Stimulated activated naive CD8-positive, alpha-beta T cell treated with anti-CD3 and anti-CD28 coated beads, Interleukin-15, amount 100 ng/mL, for 72 hours (primary cell): ENCODE data around the gene ZDHHC19.
"Not testable (repeated sequence)": the region's sequence is repeated elsewhere in the genome, so short reads cannot be mapped to it uniquely, and the experiment has no call there.

Source experiments
- ATAC-seq: fragments of 150-1000 bp; cut with Tn5 transposase; 2 replicates; pipeline ENCODE4 v1.10.0; 2021; ENCODE audit warnings: mild to moderate bottlenecking, moderate library complexity
- DNase-seq, 2 donors: peaks; one replicate each; pipeline ENCODE4 v3.0.0; 2021 to 2022
- H3K27ac Mint-ChIP-seq, 2 donors: one replicate each; pipeline ENCODE4 v1.8.0; 2022; ENCODE audit warnings: mild to moderate bottlenecking in 2 of 2, mixed read lengths in 2 of 2, moderate library complexity in 2 of 2
- H3K27me3 Mint-ChIP-seq: one replicate; pipeline ENCODE4 v1.8.0; 2022; ENCODE audit warnings: mixed read lengths
- H3K4me1 Mint-ChIP-seq: one replicate; pipeline ENCODE4 v1.8.0; 2022; ENCODE audit warnings: mild to moderate bottlenecking, mixed read lengths
- H3K4me3 Mint-ChIP-seq, 2 donors: one replicate each; pipeline ENCODE4 v1.8.0; 2022; ENCODE audit warnings: mild to moderate bottlenecking in 2 of 2, mixed read lengths in 2 of 2, moderate library complexity in 1 of 2
- H3K9me3 Mint-ChIP-seq, 2 donors: one replicate each; pipeline ENCODE4 v1.8.0; 2022; ENCODE audit warnings: mixed read lengths in 2 of 2

The ZDHHC19 gene

DNA sequence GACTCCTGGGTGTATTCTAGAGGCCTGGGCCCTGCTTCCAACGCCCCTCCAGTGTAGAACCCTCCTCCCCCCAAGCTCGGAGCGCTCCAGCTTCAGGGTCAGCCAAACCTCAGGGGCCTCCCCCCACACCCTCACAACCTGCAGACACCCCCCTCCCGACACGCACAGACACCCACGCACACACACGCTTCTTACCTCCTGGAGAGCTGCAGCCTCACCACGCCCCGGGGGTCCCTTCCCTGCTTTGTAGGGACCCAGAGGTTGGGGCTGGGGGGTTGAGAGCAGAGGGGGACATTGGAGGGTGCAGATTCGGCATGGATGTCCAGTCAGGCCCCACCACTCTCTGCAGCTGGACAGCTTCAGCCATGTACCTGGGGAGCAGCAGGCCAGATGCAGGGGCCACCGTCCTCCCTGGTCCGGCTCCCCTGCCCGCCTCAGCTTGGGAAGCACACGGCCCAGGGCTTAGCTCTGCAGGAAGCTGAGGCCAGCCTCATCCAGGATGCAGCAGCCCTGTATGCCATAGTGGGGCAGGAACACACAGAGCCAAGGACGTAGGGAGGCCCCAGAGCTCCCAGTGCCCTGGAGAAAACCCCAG is 13.0 kb downstream of the ZDHHC19 start:
- DNase-seq = no peak
- H3K4me3 Mint-ChIP-seq = no peak overlapping the region
- H3K27me3 Mint-ChIP-seq = no peaks in the 10 kb centered on the region

DNA sequence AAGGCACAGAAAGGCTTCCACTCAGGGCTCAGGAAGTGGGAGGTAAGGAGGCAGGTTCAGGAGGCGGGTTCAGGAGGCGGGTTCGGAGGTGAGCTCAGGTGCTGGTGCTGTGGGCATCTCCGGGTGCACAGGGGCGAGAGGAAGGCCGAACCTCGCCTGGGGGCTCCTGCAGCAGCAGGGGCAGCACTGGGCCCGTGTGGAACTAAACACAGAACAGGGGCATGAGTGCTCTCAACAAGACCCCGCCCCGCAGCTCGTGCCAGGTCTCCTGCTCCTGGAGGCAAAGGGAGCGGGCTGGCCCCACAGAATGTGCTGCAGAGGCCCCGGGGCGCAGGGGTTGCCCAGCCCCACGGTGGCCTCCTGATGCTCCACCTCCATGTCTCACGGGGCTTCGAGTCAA is 13.7 kb downstream of the ZDHHC19 start:
- Mint-ChIP-seq H3K4me1 (peaks cover 46% of the 10 kb centered on the region), H3K9me3 (no peaks in the 10 kb centered on the region), H3K4me3 (no peak overlapping the region), H3K27me3 (no peaks in the 10 kb centered on the region), H3K27ac (no peak overlapping the region)
- DNase-seq = no peak
- no peak for ATAC-seq

More for the DNA sequence above, 13.0 kb downstream of the ZDHHC19 start:
- ATAC-seq = no peak
- peak overlapping the region in 1 of 2 donors; percentile 9 for H3K27ac Mint-ChIP-seq
- H3K4me1 Mint-ChIP-seq = peaks cover 42% of the 10 kb centered on the region
- H3K9me3 Mint-ChIP-seq = no peaks in the 10 kb centered on the region

DNA sequence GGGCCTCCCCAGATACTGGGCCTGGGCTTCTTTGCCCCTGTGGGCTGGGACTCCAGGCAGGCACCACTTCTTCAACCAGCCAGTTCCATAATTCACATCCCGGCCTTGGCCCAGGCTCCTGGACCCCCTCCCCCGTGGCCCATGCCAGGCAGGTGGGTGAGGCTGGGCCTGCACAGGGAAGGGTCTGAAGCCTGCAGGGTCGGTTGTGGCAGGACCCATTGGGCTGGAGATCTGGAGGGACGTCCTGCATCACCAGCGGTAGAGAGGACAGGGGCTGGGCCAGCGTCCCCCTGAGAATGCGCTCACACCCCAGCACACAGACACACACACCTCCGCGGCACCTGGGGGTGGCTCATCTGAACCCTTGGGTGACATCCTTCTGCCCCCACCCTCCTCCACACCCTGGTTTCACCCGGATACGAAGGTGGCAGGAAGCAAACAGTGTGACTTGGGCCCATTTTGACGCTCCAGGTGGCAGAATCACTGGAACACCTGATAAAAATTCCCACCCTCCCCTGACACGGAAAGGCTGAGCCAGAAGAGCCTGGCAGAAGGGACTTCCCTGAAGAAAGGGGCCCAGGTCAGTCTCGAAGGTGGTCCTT is 15.4 kb downstream of the ZDHHC19 start:
- DNase-seq = no peak
- H3K9me3 Mint-ChIP-seq = no peaks in the 10 kb centered on the region

DNA sequence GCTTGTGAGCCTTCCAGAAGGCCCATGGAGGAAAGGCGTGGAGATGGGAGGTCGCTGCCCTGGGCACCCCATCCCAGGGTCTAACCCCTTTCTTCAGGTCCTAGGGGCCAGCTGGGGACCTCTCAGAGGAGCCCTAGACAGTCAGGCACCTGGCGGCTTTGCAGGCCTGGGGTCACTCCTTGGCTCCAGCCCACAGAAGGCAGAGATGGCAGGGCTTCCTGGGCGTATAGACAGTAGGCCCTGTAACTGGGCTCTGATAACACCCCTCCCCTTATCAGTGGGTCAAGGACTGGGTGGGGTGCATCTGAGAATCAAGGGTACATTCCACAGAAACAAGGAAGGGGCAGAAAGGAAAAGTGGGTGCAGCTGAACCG is 16.7 kb downstream of the ZDHHC19 start:
- ATAC-seq (no peak), DNase-seq (no peak)
- H3K9me3 Mint-ChIP-seq = no peaks in the 10 kb centered on the region
- no peak overlapping the region for H3K4me3 Mint-ChIP-seq
- peak overlapping the region; percentile 83 to 92 for H3K27ac Mint-ChIP-seq
- H3K4me1 Mint-ChIP-seq = peaks cover 63% of the 10 kb centered on the region
- no peaks in the 10 kb centered on the region for H3K27me3 Mint-ChIP-seq

More for the DNA sequence above, 15.4 kb downstream of the ZDHHC19 start:
- ATAC-seq = no peak
- Mint-ChIP-seq H3K4me3 (no peak overlapping the region), H3K27ac (no peak overlapping the region), H3K27me3 (no peaks in the 10 kb centered on the region), H3K4me1 (peaks cover 59% of the 10 kb centered on the region)

DNA sequence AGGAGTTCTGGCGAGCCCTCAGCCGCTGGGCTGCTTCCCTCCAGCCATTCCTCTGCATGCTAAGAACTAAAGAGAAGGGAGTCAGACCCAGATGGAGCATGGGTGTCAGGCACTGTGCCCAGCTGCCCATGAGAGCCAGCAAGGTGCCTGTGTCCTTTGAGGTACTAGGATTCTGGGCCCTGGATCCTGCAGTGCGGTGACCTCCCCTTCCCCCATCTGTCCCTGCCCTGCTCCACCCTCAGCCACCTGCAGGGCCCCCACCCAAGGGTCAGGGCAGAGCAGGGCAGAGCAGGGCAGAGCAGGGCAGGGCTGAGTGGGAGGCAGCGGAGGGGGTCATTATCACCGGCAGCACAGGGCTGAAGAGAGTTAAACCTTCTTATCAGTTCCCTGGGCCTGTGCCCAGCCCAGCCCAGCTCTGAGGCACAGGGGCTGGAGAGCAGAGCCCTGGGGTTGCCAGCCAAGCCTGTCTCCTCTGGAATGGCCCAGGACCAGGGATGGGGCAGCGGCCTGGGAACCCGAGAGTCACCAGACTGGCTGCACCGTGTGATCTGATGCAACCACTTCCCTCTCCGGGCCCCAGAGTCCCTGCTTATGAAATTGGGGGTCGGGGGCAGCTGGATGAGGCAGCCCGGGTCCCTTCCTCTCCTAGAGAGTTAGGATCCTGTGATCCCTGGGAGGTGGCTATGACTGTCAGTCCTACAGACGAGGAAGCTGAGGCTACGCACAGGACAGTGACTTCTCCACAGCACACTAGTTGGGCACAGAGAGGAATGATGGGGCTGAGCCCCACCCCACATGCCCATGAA is 17.3 kb downstream of the ZDHHC19 start:
- H3K27me3 Mint-ChIP-seq = no peaks in the 10 kb centered on the region
- H3K27ac Mint-ChIP-seq = peak overlapping the region; percentile 12 to 97
- H3K4me3 Mint-ChIP-seq = peak overlapping the region in 1 of 2 donors; percentile 83
- H3K9me3 Mint-ChIP-seq = no peaks in the 10 kb centered on the region
- ATAC-seq = no peak
- no peak for DNase-seq
- peaks cover 63% of the 10 kb centered on the region for H3K4me1 Mint-ChIP-seq

DNA sequence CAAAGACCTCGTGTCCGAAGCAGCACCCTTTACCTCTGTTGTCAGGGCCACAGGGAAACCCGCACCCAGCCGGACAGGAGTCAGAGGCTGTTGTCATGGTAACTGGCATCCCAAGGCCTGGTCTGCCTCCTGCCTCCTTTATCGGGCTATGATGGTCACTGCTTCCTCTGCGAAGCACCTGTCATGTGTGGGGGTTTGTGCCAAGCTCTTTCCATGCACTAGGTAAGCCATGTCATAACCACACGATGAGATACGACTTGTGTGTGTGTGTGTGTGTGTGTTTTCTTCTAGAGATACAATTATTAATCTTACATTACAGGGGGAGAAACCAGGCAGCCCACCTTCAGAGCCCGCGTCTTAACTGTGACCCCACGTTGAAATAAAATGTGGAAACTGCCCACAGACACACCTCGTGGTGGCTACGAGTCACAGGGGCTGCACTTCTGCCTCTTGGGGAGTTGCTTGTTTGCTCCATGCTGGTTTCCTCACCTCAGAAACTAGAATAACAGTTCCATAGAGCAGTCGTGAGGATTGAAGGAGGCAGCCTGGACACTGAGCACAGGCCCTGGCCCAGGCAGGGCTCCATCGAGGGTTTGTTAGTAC is 18.0 kb downstream of the ZDHHC19 start:
- H3K4me1 Mint-ChIP-seq = peaks cover 62% of the 10 kb centered on the region
- peak overlapping the region; percentile 81 to 83 for H3K4me3 Mint-ChIP-seq
- no peak for DNase-seq
- peak; percentile 1 for ATAC-seq
- no peaks in the 10 kb centered on the region for H3K9me3 Mint-ChIP-seq
- peak overlapping the region; percentile 56 to 97 for H3K27ac Mint-ChIP-seq
- H3K27me3 Mint-ChIP-seq = no peaks in the 10 kb centered on the region

DNA sequence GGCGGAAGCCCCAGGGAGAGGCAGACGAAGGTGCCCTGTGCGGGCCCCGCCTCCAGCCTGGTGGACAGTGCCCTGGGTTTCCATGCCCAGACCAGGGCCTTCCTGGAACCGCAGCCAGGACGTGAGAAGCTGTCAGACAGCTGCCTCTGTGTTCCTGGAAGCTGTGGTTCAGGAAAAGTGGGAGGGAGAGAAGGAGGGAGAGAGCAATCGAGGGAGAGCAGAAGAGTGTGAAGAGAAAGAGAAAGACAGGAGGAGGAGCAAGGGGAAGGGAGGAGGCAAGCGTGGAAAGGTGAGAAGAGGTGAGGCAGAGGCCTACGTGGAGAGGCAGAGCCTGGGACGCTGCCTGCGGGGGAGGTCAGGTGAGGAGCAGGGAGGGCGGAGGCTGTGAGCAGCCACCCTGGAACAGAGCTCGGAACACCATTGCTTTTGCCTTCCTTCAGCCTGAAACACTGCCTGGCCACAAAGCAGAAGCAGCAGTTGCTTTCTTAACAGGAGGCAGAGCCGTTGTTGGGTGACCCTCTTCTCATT is 18.6 kb downstream of the ZDHHC19 start:
- H3K4me1 Mint-ChIP-seq = peaks cover 57% of the 10 kb centered on the region
- peak overlapping the region; percentile 97 to 99 for H3K27ac Mint-ChIP-seq
- H3K4me3 Mint-ChIP-seq = peak overlapping the region; percentile 81 to 83
- H3K27me3 Mint-ChIP-seq = no peaks in the 10 kb centered on the region
- no peaks in the 10 kb centered on the region for H3K9me3 Mint-ChIP-seq
- DNase-seq = no peak
- ATAC-seq = peak; percentile 22

DNA sequence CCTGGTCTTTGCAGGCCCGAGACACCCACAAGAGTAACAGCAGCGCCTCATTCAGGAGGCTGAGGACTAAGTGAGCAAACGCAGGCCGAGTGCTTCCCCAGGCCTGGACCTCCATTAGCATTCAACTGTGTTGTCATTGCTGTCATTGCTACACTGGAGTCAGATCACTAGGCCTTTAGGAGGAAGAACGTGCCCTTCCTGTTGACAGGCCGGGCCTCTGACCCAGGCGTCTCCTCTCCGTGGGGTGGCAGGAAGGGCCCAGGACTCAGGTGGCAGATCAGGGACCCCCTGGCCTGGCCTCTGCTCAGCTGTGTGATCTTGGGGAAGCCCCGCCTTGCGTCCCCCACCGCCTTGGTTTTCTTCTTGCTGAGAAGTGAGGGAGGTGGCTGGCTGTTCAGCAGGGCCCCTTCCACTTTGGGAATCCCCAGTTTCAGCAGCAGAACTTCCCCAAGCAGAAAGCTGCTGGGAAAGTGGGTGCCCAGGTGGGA is 19.1 kb downstream of the ZDHHC19 start:
- peak; percentile 48 to 86 for DNase-seq
- peak overlapping the region; percentile 81 to 83 for H3K4me3 Mint-ChIP-seq

DNA sequence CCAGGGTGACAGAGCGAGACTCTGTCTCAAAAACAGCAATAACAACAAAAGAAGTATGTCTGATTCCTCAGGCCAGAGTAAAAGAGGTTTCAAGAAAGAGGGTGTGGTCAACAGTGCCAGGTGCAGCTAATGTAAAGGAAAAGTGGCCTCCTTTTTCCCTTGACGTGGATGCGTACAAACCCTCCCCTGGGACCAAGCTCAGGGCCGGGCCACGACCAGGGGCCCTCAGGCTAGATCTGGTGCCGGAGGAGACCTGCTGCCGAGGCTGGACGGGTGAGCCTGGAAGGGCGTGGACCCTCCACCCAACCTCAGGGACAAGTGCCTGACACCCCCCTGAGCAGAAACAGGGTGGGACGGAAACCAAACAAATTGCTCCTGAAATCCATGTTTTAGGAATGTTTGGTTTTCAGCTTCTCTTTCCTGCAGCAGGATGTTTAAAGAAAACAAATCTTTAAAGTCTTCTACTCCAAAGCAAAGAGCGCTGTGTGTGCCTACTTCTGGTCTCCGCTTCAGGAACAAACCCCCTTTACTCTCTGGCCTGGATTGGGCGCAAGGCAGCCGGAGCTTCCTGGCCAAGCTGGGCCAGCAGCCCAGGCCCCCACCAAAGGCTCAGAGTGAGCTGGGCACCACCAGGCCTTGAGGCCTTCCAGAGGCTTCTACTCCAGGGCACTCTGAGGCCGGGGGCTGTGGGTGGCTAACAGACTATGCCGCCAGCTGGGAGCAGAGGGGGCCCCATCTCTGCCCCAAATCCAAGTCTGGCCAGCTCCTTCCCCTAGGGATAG is 21.4 kb downstream of the ZDHHC19 start:
- Mint-ChIP-seq H3K4me1 (peaks cover 51% of the 10 kb centered on the region), H3K27ac (no peak overlapping the region), H3K9me3 (no peaks in the 10 kb centered on the region), H3K27me3 (no peaks in the 10 kb centered on the region), H3K4me3 (no peak overlapping the region)
- ATAC-seq = no peak
- no peak for DNase-seq

More for the DNA sequence above, 19.1 kb downstream of the ZDHHC19 start:
- Mint-ChIP-seq H3K27ac (peak overlapping the region; percentile 97 to 99), H3K27me3 (no peaks in the 10 kb centered on the region), H3K9me3 (no peaks in the 10 kb centered on the region), H3K4me1 (peaks cover 60% of the 10 kb centered on the region)
- ATAC-seq = peak; percentile 80

DNA sequence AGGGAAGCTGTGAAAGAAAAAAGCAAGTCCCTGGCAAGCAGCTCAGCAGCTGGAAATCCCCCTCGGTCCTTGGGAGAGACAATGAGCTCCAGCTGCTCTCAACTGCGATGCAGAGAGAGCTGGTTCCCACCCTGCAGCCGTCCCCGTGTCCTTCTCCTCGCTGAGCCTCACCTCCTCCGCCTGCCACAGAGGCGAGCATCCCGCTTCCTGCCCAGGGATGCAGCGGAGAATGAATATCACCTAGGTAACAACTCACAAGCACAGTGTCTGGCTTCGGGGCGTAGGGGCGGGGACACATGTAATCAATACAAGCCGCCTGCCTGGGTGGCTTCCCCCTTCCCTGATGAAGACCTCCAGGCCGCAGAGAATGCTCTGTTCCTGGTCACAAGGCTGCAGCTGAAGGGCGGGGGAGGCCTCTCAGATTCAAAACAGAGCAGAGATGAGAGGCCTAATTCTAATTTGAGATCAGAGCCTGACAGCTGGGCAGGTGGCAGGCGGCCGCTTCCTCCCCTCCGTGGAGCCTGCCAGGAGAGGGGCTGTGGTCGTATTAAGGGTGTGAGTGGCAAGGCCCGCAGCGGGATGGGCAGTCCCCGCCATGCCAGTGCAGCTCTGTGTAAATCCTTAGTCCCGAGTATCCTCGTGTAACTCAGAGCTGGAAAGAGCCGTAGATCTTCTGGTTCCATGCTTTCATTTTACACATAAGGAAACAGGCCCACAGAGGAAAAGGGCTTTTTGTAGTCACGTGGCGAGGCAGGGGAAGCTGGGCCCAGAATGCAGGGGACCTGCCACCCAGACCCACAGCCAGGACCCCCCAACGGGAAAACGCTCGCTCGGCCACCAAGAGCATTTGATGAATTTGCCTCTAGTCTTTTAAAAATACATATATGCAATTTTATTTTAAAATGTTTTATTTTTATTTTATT is 24.3 kb downstream of the ZDHHC19 start:
- Mint-ChIP-seq H3K4me3 (peak overlapping the region; percentile 20 to 72), H3K27me3 (no peaks in the 10 kb centered on the region), H3K4me1 (peaks cover 48% of the 10 kb centered on the region), H3K27ac (peak overlapping the region; percentile 80 to 88), H3K9me3 (no peaks in the 10 kb centered on the region)
- no peak for ATAC-seq
- no peak for DNase-seq

DNA sequence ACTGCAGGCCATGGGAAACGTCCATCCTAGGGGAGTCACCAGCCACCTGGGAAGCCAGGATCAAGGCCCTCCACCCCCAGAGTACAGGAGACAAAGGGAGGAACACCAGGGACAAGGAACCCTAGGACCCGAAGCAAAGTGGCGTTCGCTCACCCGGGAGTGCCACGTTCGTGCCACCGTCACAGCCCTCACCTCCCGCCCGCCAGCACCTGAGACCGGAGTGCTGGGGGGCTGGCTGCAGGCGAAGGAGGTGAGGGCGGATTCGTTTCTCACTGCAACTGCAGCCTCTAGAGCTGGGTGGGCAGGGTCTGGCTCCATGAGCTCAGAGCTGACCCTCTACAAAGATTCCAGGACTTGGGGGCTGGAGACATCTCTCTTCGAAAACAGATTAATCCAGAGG is 26.3 kb downstream of the ZDHHC19 start:
- Mint-ChIP-seq H3K27ac (no peak overlapping the region), H3K4me1 (peaks cover 54% of the 10 kb centered on the region)

DNA sequence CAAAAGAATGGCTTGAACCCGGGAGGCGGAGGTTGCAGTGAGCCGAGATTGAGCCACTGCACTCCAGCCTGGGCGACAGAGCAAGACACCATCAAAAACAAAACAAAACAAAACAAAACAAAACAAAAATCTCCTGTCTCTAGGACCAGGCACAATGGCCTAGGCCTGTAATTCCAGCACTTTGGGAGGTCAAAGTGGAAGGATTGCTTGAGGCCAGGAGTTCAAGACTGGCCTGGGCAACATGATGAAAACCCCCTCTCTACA is 27.1 kb downstream of the ZDHHC19 start:
- H3K27me3 Mint-ChIP-seq, ATAC-seq, H3K4me3 Mint-ChIP-seq, DNase-seq, H3K9me3 Mint-ChIP-seq: not testable (repeated sequence)
- Mint-ChIP-seq H3K27ac (peak overlapping the region; percentile 15 to 67), H3K4me1 (peaks cover 62% of the 10 kb centered on the region)

More for the DNA sequence above, 26.3 kb downstream of the ZDHHC19 start:
- no peak for DNase-seq
- no peak overlapping the region for H3K4me3 Mint-ChIP-seq
- no peaks in the 10 kb centered on the region for H3K27me3 Mint-ChIP-seq
- ATAC-seq = no peak
- no peaks in the 10 kb centered on the region for H3K9me3 Mint-ChIP-seq

DNA sequence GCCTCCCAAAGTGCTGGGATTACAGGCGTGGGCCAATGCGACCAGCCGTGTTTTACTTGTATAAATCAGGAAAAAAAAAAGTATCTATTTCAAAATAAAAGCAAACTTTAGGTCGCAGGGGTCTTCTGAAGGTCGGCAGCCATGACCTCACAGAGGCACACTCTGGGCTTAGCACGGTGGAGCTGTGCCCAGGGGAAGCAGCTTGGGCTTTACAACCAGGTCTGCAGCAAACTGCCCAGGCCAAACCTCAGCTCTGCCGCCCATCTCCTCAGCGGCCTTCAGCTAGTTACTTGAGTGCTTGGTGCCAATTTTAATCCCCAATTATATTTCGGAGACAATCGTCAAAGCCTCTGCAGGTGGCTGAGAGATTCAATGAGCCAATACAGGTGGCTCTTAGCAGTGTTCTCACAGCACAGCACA is 30.1 kb downstream of the ZDHHC19 start:
- no peak for DNase-seq
- H3K27me3 Mint-ChIP-seq = no peaks in the 10 kb centered on the region
- ATAC-seq = no peak
- H3K4me3 Mint-ChIP-seq = peak overlapping the region; percentile 18 to 19
- H3K27ac Mint-ChIP-seq = peak overlapping the region; percentile 52 to 67
- peaks cover 55% of the 10 kb centered on the region for H3K4me1 Mint-ChIP-seq
- no peaks in the 10 kb centered on the region for H3K9me3 Mint-ChIP-seq

DNA sequence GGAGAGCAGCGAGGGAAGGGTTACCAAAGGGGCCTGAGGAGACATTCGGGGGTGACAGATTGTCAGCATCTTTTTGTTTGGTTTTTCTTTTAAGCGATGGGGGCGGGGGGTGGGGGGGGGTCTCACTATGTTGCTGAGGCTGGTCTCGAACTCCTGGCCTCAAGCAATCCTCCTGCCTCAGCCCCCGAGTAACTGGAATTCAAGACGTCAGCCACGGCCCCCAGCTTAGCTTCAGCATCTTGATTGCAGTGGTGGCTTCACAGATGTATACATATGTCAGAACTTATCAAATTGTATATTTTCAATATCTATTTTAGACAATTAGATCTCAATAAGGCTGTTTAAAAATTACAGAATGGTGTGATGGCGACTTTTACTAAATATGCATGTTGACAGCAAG is 30.9 kb downstream of the ZDHHC19 start:
- peak overlapping the region; percentile 79 to 80 for H3K4me3 Mint-ChIP-seq
- no peak for DNase-seq
- no peak for ATAC-seq
- peak overlapping the region; percentile 95 to 98 for H3K27ac Mint-ChIP-seq
- H3K27me3 Mint-ChIP-seq = no peaks in the 10 kb centered on the region
- no peaks in the 10 kb centered on the region for H3K9me3 Mint-ChIP-seq
- peaks cover 55% of the 10 kb centered on the region for H3K4me1 Mint-ChIP-seq
